Smooth muscle cell (in vitro differentiated cells): ENCODE data around the gene GANAB. TPM values are rescaled to one million over a fixed set of nuclear protein-coding genes. Genes with fewer than 3 reads are reported as not detected.
A peak's percentile ranks its signal among the peaks of the same experiment; 100 is the strongest.

Experiments
- DNase-seq: peaks from one replicate; lab custom pipeline; 2025; ENCODE audit not compliant: unreplicated experiment; lab: John Stamatoyannopoulos, UW
- H2AFZ ChIP-seq: fragments of 200-600 bp; sonication (generic); 2 replicates; pipeline ENCODE4 v1.6.0; 2016; ENCODE audit warnings: antibody characterized with exemption, low read depth, mild to moderate bottlenecking
- H3F3A ChIP-seq: fragments of 200-600 bp; sonication (generic); 2 replicates; pipeline ENCODE4 v1.6.0; 2017; ENCODE audit warnings: antibody characterized with exemption, low read depth
- H3K27ac ChIP-seq: fragments of 200-600 bp; sonication (generic); 2 replicates; pipeline ENCODE4 v1.5.1; 2016; ENCODE audit warnings: low read depth, mild to moderate bottlenecking
- H3K27me3 ChIP-seq: fragments of 200-600 bp; sonication (generic); 2 replicates; pipeline ENCODE4 v1.6.1; 2016; ENCODE audit warnings: low read depth, mild to moderate bottlenecking
- H3K36me3 ChIP-seq: fragments of 200-600 bp; sonication (generic); 2 replicates; pipeline ENCODE4 v1.5.1; 2016; ENCODE audit warnings: low read depth
- H3K4me1 ChIP-seq: fragments of 200-600 bp; sonication (generic); 2 replicates; pipeline ENCODE4 v1.5.1; 2016; ENCODE audit warnings: low read depth
- H3K4me2 ChIP-seq: fragments of 200-600 bp; sonication (generic); 2 replicates; pipeline ENCODE4 v1.6.0; 2016; ENCODE audit warnings: mild to moderate bottlenecking
- H3K4me3 ChIP-seq: fragments of 200-600 bp; sonication (generic); 2 replicates; pipeline ENCODE4 v1.5.1; 2016; ENCODE audit warnings: mild to moderate bottlenecking
- H3K79me2 ChIP-seq: fragments of 200-600 bp; sonication (generic); 2 replicates; pipeline ENCODE4 v1.6.0; 2016; ENCODE audit warnings: low read depth, mild to moderate bottlenecking
- H3K9ac ChIP-seq: fragments of 200-600 bp; sonication (generic); 2 replicates; pipeline ENCODE4 v1.6.0; 2016; ENCODE audit warnings: low read depth
- H3K9me3 ChIP-seq: fragments of 200-600 bp; sonication (generic); replicated peaks from 2 replicates; pipeline ENCODE4 v1.5.1; 2016; ENCODE audit warnings: low read depth
- H4K20me1 ChIP-seq: fragments of 200-600 bp; sonication (generic); 2 replicates; pipeline ENCODE4 v1.6.0; 2016; ENCODE audit warnings: low read depth
- CTCF ChIP-seq: fragments of 200-600 bp; sonication (generic); IDR thresholded peaks from 2 replicates; pipeline ENCODE4 v1.5.1; 2017; ENCODE audit warnings: borderline replicate concordance, mild to moderate bottlenecking, antibody characterized with exemption; ENCODE audit not compliant: insufficient read depth, poor library complexity, severe bottlenecking
- WGBS: methylation state at CpG from one replicate; pipeline ENCODE4 v1.1.7; 2016; ENCODE audit warnings: low lambda C conversion rate; 5-methylcytosine and 5-hydroxymethylcytosine counted together
- polyA plus RNA-seq: library from polyadenylated mRNA; unstranded; fragments of >200 nt; fragmentation: Nextera tagmentation; extraction: Ambion mirVana; gene quantifications from 2 replicates; pipeline ENCODE4 v1.2.1, GENCODE V29; 2016
- total RNA-seq: library from RNA; depleted of rRNA; stranded (reverse); fragments of >200 nt; gene quantifications from 2 replicates; pipeline ENCODE4 v1.2.3, GENCODE V29; 2014

Gene GANAB
- total and polyA plus RNA-seq, 2 experiments from 2014 or later, result 176 to 225 TPM

- Histone ChIP-seq H2AFZ (no peak overlapping the region), H3K9me3 (no peaks in the 10 kb centered on the region), H3K4me2 (no peak overlapping the region), H3K79me2 (peaks cover 18% of the 10 kb centered on the region), H3F3A (peaks cover 34% of the 10 kb centered on the region), H3K27ac (peak overlapping the region; percentile 29), H3K27me3 (no peaks in the 10 kb centered on the region), H3K4me1 (peaks cover 8% of the 10 kb centered on the region), H3K36me3 (no peaks in the 10 kb centered on the region), H3K9ac (no peak overlapping the region), H3K4me3 (no peak overlapping the region), H4K20me1 (no peaks in the 10 kb centered on the region)
- no peak for TF ChIP-seq CTCF
- DNase-seq, result no peak
- 94% methylated on average over 2 of the region's 2 CpGs for WGBS
Measured at GRCh38 chr11:62673196-62673525, 26.7 kb upstream of the GANAB start.

- TF ChIP-seq CTCF, result no peak
Measured at GRCh38 chr11:62671608-62672389, 25.4 kb upstream of the GANAB start, which contains the start of the genes LBHD1 and UQCC3. Gene LBHD1 (minus strand): TSS chr11:62672267. CDS start chr11:62670031, 2,236 bp downstream. Gene UQCC3 (plus strand): TSS chr11:62671673. CDS start chr11:62671746, 73 bp downstream.

GRCh38 chr11:62671236-62671607, 24.8 kb upstream of the GANAB start:
- Histone ChIP-seq H3K9me3 (no peaks in the 10 kb centered on the region), H3K9ac (peak overlapping the region; percentile 65), H3K4me2 (peak overlapping the region; percentile 93), H3K27me3 (no peaks in the 10 kb centered on the region), H3K79me2 (peaks cover 20% of the 10 kb centered on the region), H3K4me1 (peaks cover 19% of the 10 kb centered on the region), H3F3A (peaks cover 30% of the 10 kb centered on the region), H3K36me3 (no peaks in the 10 kb centered on the region), H3K27ac (peak overlapping the region; percentile 78), H2AFZ (peak overlapping the region; percentile 90), H3K4me3 (peak overlapping the region; percentile 76), H4K20me1 (peaks cover 13% of the 10 kb centered on the region)
- no peak for DNase-seq
- TF ChIP-seq CTCF, result no peak
- 3% methylated on average over 17 of the region's 17 CpGs for WGBS

More at GRCh38 chr11:62671608-62672389, 25.4 kb upstream of the GANAB start, which contains the start of the genes LBHD1 and UQCC3:
- H3K27me3 ChIP-seq, result no peaks in the 10 kb centered on the region
- no peaks in the 10 kb centered on the region for H3K9me3 ChIP-seq
- H2AFZ ChIP-seq, result peak within 1 kb of the TSS; percentile 90
- no peaks in the 10 kb centered on the region for H3K36me3 ChIP-seq
- peaks cover 13% of the 10 kb centered on the region for H3K4me1 ChIP-seq
- H3F3A ChIP-seq, result peaks cover 33% of the 10 kb centered on the region
- WGBS, result under 1% methylated on average over 52 of the region's 59 CpGs
- H3K27ac ChIP-seq, result peak within 1 kb of the TSS; percentile 78
- peaks cover 7% of the 10 kb centered on the region for H4K20me1 ChIP-seq
- H3K9ac ChIP-seq, result peak within 1 kb of the TSS; percentile 65
- peak within 1 kb of the TSS; percentile 76 for H3K4me3 ChIP-seq
- H3K4me2 ChIP-seq, result peak within 1 kb of the TSS; percentile 93
- peaks cover 20% of the 10 kb centered on the region for H3K79me2 ChIP-seq
- peak; percentile 79 for DNase-seq
